ENCODE results near the gene PTPRN2.

PTPRN2 gene

GRCh38 chr7:157831143-157831905 lies 756.3 kb downstream of the PTPRN2 start:
- no peak overlapping the region for H3K4me3 ChIP-seq
- DNase-seq (ENCODE audit: low spot score): no peak

GRCh38 chr7:157830331-157830730 lies 757.3 kb downstream of the PTPRN2 start:
- DNase-seq (ENCODE audit: low spot score): no peak
- Histone ChIP-seq H3K4me3 (no peak overlapping the region), H3K27ac (no peak overlapping the region)
- no peak for TF ChIP-seq CTCF (IDR thresholded peaks at IDR 0.05)

More at GRCh38 chr7:157831143-157831905, 756.3 kb downstream of the PTPRN2 start:
- no peak overlapping the region for H3K27ac ChIP-seq
- TF ChIP-seq CTCF (IDR thresholded peaks at IDR 0.05): no peak

- DNase-seq (ENCODE audit: low spot score): no peak
- H3K4me3 ChIP-seq: no peak overlapping the region
- no peak for TF ChIP-seq CTCF (IDR thresholded peaks at IDR 0.05)
- no peak overlapping the region for H3K27ac ChIP-seq
These were observed 758.1 kb downstream of the PTPRN2 start for GRCh38 chr7:157829491-157829890.

DNA sequence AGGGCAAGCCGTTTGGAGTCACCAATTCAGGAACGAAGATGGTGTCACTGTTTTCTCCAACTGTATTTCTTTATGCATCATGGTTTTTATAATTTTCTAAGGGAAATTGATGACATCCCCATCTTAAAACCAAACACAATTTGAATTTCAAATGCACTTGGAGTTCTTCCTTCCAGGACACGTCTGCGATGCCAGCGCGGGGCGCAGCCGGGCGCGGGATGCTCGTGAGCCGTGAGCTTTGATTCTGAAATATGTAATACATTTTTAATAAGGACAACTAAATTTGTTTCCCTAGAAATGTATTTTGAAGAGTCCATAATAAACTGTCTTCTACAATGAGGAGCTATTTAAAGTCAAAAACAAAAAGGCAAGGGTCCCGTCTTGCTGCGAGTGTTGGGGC lies 758.7 kb downstream of the PTPRN2 start:
- no peak for TF ChIP-seq CTCF (IDR thresholded peaks at IDR 0.05)
- no peak for DNase-seq (ENCODE audit: low spot score)
- Histone ChIP-seq H3K4me3 (no peak overlapping the region), H3K27ac (no peak overlapping the region)

GRCh38 chr7:157828190-157828589 lies 759.4 kb downstream of the PTPRN2 start:
- no peak overlapping the region for H3K4me3 ChIP-seq
- no peak for TF ChIP-seq CTCF (IDR thresholded peaks at IDR 0.05)
- no peak overlapping the region for H3K27ac ChIP-seq
- no peak for DNase-seq (ENCODE audit: low spot score)

GRCh38 chr7:157827863-157828160 lies 759.8 kb downstream of the PTPRN2 start:
- H3K4me3 ChIP-seq: no peak overlapping the region
- no peak for TF ChIP-seq CTCF (IDR thresholded peaks at IDR 0.05)
- DNase-seq (ENCODE audit: low spot score): no peak
- H3K27ac ChIP-seq: no peak overlapping the region

DNA sequence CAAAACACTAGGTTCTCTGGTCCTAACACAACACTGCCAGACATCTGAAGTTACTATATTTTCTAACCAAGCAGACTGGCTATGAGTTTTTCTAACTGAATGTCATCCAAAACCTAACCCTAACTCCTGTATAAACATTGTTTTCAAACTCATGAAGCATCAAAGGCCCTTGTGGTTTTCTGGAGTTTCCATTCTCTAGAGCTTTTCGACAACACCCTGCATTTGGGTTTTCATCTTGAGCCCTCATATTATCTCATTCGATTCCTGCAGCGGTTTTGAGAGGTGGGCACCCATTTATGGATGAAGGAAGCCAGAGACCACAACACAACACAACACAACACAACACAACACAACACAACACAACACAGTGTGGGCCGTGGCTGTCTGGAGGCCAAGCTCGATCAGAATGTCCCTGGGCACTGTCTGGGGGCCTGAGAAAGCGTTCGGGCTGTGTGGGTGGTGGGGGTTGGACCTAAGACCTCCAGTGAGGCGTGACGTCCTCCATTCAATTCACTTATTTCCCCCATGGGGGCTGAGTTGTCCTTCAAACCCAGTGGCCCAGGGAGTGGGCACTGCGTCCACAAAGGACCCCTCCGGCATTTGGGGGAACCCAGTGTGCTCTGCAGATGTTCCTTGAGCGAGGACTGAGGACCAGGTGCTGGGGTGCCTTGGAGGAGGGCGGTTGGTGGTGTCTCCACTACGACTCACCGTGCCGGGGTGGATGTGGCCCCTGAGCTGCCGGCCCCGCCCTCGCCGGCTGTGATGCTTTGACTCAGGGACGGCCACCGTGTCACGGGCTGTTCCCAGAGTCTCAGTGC lies 760.4 kb downstream of the PTPRN2 start:
- no peak overlapping the region for H3K4me3 ChIP-seq
- TF ChIP-seq CTCF (IDR thresholded peaks at IDR 0.05): no peak
- H3K27ac ChIP-seq: no peak overlapping the region
- no peak for DNase-seq (ENCODE audit: low spot score)
